Panc1 (cell line): Measurements from ENCODE around the gene RAB7B. TPM values are rescaled to one million over a fixed set of nuclear protein-coding genes. Genes with fewer than 3 reads are reported as not detected.

ENCODE experiments used
- ATAC-seq: fragments of 200-7000 bp; cut with Tn5 transposase; 2 replicates; pipeline ENCODE4 v1.9.1; 2020; ENCODE audit warnings: mild to moderate bottlenecking, moderate library complexity
- BruUV-seq: library from RNA; stranded (reverse); fragments of 400-500 nt; replicated peaks from 2 replicates; lab custom pipeline; 2021; lab: Mats Ljungman, UMichigan
- CTCF ChIA-PET: fragments of 300-600 bp; sonication (Branson Sonifier 250); formaldehyde crosslinking; loops from one replicate; lab custom pipeline; 2022; ENCODE audit warnings: antibody characterized with exemption; lab: Charles Lee
- POLR2A ChIA-PET: fragments of 300-600 bp; sonication (Branson Sonifier 250); formaldehyde crosslinking; loops from one replicate; lab custom pipeline; 2022; ENCODE audit warnings: antibody characterized with exemption; lab: Charles Lee
- DNase-seq: peaks from one replicate; pipeline ENCODE4 v3.0.0-alpha.2; 2010; ENCODE audit warnings: low read depth, low spot score
- H3K27ac ChIP-seq: 2 replicates; pipeline ENCODE4 v1.5.1; 2011; ENCODE audit warnings: mild to moderate bottlenecking, low read length, inconsistent platforms
- H3K27me3 ChIP-seq: fragments of 200-500 bp; sonication (Bioruptor generic); 2 replicates; pipeline ENCODE4 v1.6.0; 2014; ENCODE audit warnings: low read length, inconsistent platforms; ENCODE audit not compliant: control insufficient read depth, insufficient read depth
- H3K36me3 ChIP-seq: fragments of 200-500 bp; sonication (Bioruptor generic); 2 replicates; pipeline ENCODE4 v1.5.1; 2014; ENCODE audit warnings: inconsistent platforms, mild to moderate bottlenecking, low read length, moderate library complexity; ENCODE audit not compliant: control insufficient read depth, insufficient read depth
- H3K4me1 ChIP-seq: 2 replicates; pipeline ENCODE4 v1.5.1; 2011; ENCODE audit warnings: inconsistent platforms, mild to moderate bottlenecking, low read length, moderate library complexity; ENCODE audit not compliant: control insufficient read depth, insufficient read depth
- H3K4me3 ChIP-seq, 2 experiments: 2 replicates each; pipeline ENCODE4 v1.5.1; 2011 to 2012; ENCODE audit warnings: low read depth in 2 of 2, low read length in 2 of 2, mild to moderate bottlenecking in 2 of 2, inconsistent platforms in 1 of 2, moderate library complexity in 1 of 2
- H3K9me3 ChIP-seq: fragments of 200-500 bp; sonication (Bioruptor generic); 2 replicates; pipeline ENCODE4 v1.5.1; 2014; ENCODE audit warnings: low read depth, mild to moderate bottlenecking, inconsistent platforms, low read length, moderate library complexity; ENCODE audit not compliant: control insufficient read depth, insufficient read depth
- POLR2AphosphoS5 ChIP-seq: IDR thresholded peaks from 2 replicates; pipeline ENCODE4 v1.6.1; 2012; ENCODE audit warnings: mild to moderate bottlenecking, low read depth, low read length, moderate library complexity
- SIN3A ChIP-seq: IDR thresholded peaks from 2 replicates; pipeline ENCODE4 v1.6.1; 2012; ENCODE audit warnings: low read depth, mild to moderate bottlenecking, low read length, moderate library complexity, borderline replicate concordance; ENCODE audit not compliant: insufficient read depth
- TCF7L2 ChIP-seq: IDR thresholded peaks from 2 replicates; pipeline ENCODE4 v1.6.1; 2011; ENCODE audit warnings: mild to moderate bottlenecking, low read depth, low read length, inconsistent platforms
- in situ Hi-C: cut with HindIII; loops from 2 replicates; pipeline ENCODE4 v1.10.0; 2016; ENCODE audit warnings: low sequenced_read_pairs, low pct_unique_long_range_greater_than_20kb
- intact Hi-C: fragments of 100-400 bp; cut with micrococcal nuclease; formaldehyde crosslinking; loops from one replicate; pipeline ENCODE4 v1.10.0; 2022; ENCODE audit not compliant: unreplicated experiment
- total RNA-seq: library from RNA; stranded (reverse); gene quantifications from one replicate; pipeline ENCODE4 v1.2.1, GENCODE V29; 2021; ENCODE audit not compliant: unreplicated experiment
- TF ChIP-seq, protein P1 (sequence below): fragments of 450-650 bp; IDR thresholded peaks from 2 replicates; pipeline ENCODE4 v1.5.1; 2017; ENCODE audit warnings: mild to moderate bottlenecking
- TF ChIP-seq, protein P2 (sequence below), 2 experiments: IDR thresholded peaks; 2 replicates each; pipeline ENCODE4 v1.6.1; 2011 to 2012; ENCODE audit warnings: low read depth in 2 of 2, control low read depth in 1 of 2, low read length in 1 of 2, mild to moderate bottlenecking in 1 of 2, moderate library complexity in 1 of 2; ENCODE audit not compliant: insufficient read depth in 1 of 2

The RAB7B gene
- total RNA-seq, 1 experiment from 2014 or later, result 0.05 TPM

DNA sequence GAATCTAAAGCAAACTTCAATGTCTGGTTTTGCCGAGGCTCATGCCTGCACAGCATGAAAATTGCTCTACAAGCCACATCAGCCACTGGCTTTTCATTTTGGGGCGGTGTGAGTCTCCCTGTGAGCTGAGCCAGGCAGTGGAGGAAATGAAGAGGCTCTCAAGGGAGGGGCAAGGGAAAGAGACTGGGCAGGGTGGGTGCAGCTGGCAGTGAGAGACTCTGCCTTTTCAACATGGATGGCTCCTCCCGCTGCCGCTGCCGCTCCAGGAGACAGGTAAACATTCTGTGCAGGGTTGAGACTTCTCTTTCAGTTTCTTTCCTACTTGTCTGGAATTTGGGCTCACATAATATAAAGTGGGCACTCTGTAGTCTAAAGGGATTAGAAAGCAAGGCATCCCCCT is 31.8 kb upstream of the RAB7B start:
- H3K36me3 ChIP-seq, result no peaks in the 10 kb centered on the region
- DNase-seq, result no peak
- BruUV-seq, result no TSS peak
- in situ Hi-C loops (no loop called here), intact Hi-C loops (loop anchor here (1.0 kb wide), 1 partner anchor 12 kb away; no protein-coding TSS in a partner anchor)
- peaks cover 30% of the 10 kb centered on the region for H3K27me3 ChIP-seq
- no peak overlapping the region for H3K4me3 ChIP-seq
- ChIA-PET CTCF (interaction anchor here (1.6 kb wide), 1 partner anchor 58 kb away, joined by 4 read pairs; no protein-coding TSS in a partner anchor), POLR2A (no interaction called here)
- no peak for ATAC-seq
- H3K4me1 ChIP-seq, result no peaks in the 10 kb centered on the region
- H3K27ac ChIP-seq, result no peak overlapping the region
- no peaks in the 10 kb centered on the region for H3K9me3 ChIP-seq
- TF ChIP-seq, protein P1, sequence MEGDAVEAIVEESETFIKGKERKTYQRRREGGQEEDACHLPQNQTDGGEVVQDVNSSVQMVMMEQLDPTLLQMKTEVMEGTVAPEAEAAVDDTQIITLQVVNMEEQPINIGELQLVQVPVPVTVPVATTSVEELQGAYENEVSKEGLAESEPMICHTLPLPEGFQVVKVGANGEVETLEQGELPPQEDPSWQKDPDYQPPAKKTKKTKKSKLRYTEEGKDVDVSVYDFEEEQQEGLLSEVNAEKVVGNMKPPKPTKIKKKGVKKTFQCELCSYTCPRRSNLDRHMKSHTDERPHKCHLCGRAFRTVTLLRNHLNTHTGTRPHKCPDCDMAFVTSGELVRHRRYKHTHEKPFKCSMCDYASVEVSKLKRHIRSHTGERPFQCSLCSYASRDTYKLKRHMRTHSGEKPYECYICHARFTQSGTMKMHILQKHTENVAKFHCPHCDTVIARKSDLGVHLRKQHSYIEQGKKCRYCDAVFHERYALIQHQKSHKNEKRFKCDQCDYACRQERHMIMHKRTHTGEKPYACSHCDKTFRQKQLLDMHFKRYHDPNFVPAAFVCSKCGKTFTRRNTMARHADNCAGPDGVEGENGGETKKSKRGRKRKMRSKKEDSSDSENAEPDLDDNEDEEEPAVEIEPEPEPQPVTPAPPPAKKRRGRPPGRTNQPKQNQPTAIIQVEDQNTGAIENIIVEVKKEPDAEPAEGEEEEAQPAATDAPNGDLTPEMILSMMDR, result no peak
- TF ChIP-seq SIN3A, result no peak
- TF ChIP-seq, protein P2, sequence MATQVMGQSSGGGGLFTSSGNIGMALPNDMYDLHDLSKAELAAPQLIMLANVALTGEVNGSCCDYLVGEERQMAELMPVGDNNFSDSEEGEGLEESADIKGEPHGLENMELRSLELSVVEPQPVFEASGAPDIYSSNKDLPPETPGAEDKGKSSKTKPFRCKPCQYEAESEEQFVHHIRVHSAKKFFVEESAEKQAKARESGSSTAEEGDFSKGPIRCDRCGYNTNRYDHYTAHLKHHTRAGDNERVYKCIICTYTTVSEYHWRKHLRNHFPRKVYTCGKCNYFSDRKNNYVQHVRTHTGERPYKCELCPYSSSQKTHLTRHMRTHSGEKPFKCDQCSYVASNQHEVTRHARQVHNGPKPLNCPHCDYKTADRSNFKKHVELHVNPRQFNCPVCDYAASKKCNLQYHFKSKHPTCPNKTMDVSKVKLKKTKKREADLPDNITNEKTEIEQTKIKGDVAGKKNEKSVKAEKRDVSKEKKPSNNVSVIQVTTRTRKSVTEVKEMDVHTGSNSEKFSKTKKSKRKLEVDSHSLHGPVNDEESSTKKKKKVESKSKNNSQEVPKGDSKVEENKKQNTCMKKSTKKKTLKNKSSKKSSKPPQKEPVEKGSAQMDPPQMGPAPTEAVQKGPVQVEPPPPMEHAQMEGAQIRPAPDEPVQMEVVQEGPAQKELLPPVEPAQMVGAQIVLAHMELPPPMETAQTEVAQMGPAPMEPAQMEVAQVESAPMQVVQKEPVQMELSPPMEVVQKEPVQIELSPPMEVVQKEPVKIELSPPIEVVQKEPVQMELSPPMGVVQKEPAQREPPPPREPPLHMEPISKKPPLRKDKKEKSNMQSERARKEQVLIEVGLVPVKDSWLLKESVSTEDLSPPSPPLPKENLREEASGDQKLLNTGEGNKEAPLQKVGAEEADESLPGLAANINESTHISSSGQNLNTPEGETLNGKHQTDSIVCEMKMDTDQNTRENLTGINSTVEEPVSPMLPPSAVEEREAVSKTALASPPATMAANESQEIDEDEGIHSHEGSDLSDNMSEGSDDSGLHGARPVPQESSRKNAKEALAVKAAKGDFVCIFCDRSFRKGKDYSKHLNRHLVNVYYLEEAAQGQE (IDR thresholded peaks at IDR 0.05; ENCODE audit: insufficient read depth in 1 of 2, low read depth in 2 of 2, low read length in 1 of 2), result no peak
- no peak for TF ChIP-seq TCF7L2
- no peak for TF ChIP-seq POLR2AphosphoS5

DNA sequence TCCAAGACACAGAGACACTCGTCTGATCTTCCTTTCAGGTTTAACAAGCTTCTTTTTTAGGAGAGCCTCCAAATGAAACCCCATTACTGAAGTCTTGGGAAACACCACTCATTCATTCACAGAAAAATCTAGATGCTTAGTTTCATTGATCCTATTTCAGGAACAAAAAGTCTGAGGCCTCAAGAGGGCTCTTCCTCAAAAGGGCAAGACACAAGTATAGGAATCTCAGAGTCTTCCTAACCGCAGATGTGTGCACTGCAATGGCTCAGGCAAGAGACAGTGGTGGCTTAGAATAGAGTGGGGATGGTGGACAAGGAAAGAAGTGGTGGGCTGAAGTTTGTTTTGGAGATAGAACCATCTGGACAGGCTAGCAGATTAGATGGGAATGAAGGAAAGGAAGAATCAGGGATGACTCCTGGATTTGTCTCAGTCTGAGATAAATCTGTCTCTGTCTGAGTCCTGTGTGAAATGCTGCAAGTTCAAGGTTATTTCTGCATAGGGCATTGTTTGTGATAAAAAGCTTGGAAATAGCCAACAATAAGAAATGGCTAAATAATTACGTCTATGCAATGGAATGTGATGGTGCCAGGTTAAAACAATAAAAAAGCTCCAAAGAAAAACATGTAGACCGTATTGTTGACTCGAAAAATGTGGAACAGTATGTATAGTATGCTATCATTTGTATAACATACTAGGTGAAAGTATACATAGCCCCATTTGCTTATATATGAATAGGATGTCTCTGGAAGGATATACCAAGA is 29.4 kb upstream of the RAB7B start:
- no peak for TF ChIP-seq TCF7L2
- TF ChIP-seq, protein P2 (IDR thresholded peaks at IDR 0.05; ENCODE audit: insufficient read depth in 1 of 2, low read depth in 2 of 2, low read length in 1 of 2), result no peak
- TF ChIP-seq, protein P1, result no peak
- CTCF ChIA-PET, result no interaction called here

More for the DNA sequence above, 29.4 kb upstream of the RAB7B start:
- Histone ChIP-seq H3K4me1 (no peaks in the 10 kb centered on the region), H3K4me3 (no peak overlapping the region), H3K36me3 (no peaks in the 10 kb centered on the region), H3K27me3 (peaks cover 29% of the 10 kb centered on the region), H3K27ac (no peak overlapping the region), H3K9me3 (no peaks in the 10 kb centered on the region)
- ATAC-seq (no peak), DNase-seq (no peak)
- intact Hi-C loops, result no loop called here
- no TSS peak for BruUV-seq
- in situ Hi-C loops, result no loop called here
- POLR2A ChIA-PET, result no interaction called here
